NCI-H1417 (cell line): ENCODE data around the gene DPP6.

Experiments used
- DNase-seq, 3 experiments: peaks; one replicate each; lab custom pipeline; 2025; lab: John Stamatoyannopoulos, UW

The DPP6 gene

DNA sequence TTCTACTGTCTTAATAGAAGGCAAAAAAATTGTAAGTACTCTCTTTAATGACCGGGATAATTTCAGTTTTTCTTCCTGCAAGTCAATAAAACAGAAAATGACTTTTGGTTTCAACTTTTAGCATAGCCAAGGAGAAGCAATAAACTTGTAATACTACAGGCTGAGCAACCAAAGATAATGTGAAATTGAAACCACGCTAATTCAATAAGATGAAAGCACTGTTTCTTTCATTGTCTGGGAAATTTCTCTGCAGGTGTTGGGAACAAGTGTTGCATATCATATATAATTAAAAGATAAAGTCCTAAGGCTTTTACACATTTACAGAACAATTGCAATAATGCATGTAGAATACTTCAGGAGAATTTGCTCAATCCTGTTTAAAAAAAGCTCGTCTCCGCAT, 488.4 kb downstream of the DPP6 start:
- DNase-seq: no peak

DNA sequence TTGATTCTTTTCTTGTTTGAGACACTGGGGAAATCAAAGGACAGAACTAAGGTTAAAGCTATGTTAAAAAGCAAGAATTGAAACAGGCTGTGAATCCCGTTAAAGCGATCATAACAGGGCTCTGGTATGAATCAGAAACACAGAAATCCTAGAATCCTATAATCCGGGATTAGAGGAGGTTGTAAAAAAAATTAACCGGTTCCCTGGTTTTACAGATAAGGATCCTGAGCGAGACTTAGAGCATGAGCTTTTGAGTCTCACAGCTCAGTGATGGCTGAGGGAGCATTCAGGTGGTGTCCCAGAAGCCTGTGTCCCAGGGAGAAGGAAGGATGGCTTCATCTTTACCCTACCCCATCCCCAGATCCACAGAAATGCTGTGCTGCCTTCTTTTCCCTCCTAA, 489.4 kb downstream of the DPP6 start:
- DNase-seq: no peak

DNA sequence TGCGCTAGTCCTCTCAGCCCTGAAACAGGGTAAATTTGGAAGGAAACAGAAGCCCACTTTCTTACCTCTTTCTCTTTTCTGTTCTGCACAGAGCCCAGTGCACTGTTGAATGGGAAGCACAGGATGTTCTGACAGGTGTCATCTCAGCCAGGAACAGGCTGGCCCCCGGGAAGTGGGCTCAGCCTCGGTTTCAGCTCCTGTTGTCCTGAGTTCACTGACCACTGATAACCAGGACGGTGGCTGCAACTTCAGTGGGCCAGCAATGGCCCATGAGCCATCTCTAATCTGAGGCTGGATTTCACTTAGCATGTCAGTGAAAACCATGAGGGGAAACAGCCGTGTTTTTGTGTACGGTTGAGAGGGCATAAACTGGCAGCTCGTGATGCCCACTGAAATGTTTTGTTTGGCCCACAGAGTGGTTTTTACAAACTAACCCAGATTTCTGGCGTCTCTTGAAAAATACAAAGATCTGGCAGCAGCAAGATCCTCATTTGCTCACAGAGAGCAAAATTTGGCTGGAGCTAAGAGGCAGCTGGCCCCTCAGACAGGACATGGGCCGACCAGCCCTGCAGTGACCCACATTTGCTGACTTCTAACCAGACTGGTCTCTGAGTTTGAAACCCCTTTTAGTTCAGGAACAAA, 494.9 kb downstream of the DPP6 start:
- no peak for DNase-seq

DNA sequence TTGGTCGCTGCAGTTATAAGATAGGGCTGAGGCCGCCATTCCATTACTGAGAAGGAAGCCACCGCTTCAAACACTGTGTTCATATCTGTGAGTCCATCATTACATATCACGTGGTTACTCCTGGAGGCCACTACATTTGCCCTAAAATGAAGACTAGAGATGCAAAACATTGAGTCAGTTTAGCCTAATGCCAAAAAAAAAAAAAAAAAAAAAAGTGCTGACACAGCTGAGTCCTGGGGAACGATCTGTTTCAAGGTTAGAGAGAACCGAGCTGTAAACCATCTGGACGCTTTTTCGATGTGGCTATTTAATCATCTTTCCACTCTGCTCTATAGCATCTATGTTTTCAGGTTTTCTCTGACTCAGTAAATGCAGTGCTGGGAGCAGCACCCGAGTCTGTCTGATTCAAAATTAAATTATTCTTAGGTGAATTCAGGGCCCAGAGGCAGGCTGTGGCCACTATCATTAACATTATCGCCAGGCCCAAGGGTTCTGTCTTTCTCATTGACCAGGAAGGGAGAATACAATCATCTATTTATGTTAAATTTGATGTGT, 501.6 kb downstream of the DPP6 start:
- DNase-seq: no peak

DNA sequence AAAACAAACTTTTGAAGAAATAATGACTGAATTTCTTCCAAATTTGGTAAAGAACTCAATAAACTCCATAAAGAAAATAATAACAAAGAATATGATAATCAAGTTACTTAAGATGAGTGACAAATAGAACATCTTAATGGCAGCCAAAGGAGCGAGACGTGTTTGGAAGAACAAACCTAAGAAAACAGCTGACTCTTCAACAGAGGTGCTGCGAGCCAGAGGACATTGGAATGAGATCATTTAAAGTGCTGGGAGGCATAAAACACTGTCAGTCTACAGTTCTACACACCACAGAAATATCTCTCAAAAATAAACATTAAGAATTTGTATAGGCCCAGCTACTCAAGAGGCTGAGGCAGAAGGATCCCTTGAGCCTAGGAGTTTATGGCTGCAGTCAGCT, 507.3 kb downstream of the DPP6 start:
- no peak for DNase-seq

DNA sequence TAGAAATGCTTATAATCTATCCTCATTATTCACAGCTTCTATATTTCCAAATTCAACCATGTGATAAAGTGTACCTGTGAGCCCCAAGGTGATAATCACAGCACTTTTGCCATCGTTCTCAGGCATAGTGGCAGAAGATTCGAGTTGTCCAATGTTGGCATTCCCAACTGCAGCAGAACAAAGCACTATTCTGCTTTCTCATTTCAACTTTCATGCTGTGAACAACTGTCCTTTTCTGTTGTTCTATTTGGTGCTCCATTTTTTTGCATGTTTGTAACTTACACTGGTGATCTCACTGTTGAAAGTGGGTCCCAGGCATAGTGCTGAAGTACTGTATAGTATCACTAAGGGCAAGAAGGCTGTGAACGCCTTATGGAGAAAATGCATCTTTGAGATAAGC, 512.5 kb downstream of the DPP6 start:
- no peak for DNase-seq

DNA sequence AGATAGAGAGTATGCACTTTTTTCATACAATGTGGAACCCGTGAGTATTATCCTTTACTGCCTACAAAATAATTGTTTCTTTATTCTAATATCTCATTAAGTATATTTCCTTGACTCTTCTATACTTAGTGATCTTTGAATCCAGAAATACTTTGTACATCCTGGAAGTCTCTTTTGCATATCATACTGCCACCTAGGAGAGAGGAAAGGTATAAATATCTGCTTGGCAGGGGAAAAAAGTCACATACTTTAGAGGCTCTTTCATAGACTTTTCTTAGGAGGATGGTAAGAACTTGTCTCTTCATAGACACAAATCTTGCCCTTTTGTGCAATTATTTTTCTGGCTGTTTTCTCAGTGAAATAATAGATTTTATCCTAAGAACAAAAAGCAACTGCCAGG, 514.7 kb downstream of the DPP6 start:
- DNase-seq: no peak

DNA sequence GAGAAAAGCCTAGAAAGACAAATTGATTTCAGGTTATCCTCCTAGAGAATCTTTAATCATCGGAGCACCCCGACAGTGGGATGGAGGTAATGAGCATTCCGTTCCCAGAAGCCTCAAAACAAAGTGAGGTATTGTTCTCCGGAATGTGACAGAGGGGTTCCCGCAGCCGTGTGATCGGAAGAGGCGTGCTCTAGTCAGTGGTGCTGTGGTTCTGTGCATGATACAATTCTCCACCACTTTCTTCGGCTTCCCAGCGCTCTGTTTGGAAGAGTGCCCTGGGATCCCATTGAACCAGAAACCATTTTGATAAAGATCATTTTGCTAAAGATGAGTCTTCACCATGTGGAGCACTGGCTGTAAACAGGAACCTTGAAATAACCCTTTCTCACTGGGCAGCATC, 516.1 kb downstream of the DPP6 start:
- no peak for DNase-seq

DNA sequence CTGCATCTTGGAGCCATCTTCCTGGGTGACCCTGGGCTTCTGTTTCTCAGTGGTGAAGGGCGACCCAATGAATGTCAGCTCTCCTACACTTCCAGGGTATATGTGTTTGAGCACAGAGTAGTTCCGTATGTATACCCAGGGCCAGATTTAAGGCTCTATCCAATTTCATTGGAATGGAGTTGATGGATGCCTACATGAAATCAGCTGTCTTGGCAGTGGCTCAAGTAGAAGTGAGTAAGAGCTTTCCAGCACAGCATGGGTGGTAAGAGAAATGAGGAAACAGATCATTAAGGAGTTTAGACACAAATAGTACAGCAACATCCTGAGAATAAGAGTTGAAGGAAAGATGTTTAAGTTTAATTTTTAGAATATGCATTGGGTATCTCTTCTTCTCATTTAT, 517.7 kb downstream of the DPP6 start:
- DNase-seq: no peak

DNA sequence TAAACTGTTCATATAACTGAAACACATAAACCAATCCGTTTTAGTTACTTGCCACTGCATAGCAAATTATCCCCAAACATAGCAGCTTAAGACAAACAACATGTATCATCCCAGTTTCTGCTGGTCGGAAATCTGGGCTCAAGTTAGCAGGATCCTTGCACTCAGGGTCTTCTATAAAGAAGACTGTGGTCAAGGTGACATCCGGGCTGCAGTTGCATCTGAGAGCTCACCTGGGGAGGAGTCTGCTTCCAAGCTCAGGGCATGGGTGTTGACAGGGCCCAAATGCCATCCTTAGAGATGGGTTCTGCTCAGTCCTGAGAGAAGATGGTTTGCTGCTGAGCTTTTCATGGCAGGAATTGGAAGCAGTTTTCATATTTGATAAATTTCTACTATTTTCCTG, 519.6 kb downstream of the DPP6 start:
- no peak for DNase-seq

DNA sequence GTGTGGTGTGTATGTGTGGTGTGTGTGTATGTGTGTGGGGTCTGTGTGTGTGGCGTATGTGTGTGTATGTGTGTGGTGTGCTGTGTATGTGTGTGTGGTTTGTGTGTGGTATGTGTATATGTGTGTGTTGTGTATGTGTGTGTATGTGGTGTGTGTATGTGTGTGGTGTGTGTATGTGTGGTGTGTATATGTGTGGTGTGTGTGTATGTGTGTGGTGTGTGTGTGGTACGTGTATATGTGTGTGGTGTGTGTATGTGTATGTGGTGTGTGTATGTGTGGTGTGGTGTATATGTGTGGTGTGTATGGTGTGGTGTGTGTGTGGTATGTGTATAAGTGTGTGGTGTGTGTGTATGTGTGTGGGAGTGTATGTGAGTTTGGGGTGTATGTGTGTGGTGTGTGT, 522.0 kb downstream of the DPP6 start:
- no peak for DNase-seq

DNA sequence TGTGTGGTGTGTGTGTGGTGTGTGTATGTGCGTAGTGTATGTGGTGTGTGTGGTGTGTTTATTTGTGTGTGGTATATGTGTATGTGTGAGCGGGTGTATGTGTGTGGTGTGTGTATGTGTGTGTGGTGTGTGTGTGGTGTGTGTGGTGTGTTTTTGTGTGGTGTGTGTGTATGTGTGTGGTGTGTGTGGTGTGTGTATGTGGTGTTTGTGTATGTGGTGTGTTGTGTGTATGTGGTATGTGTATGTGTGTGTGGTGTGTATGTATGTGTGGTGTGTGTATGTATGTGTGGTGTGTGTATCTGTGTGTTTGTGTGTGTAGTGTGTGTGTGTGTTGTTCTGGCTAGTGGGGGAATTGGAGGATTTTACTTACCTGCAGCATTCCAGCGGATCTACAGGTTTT, 523.3 kb downstream of the DPP6 start:
- no peak for DNase-seq

DNA sequence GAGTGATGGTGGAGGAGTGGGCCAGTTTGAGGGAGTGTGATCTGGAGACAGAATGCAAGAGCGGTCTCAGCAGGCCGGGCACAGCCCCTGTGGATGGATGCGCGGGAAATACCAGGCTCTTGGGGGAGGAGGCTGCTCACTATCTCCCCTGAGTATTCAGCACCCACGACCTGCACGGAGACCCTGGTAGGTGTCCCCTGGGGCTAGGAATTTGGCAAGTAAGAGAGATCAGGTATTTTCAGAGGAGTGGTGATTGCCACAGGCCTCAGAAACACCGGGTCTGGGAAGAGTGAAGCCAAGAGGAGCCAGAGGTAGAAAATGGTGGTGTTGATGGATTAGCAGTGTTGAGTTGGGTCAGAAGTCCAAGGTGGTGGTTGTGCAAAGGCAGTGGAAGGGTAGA, 524.4 kb downstream of the DPP6 start:
- no peak for DNase-seq

DNA sequence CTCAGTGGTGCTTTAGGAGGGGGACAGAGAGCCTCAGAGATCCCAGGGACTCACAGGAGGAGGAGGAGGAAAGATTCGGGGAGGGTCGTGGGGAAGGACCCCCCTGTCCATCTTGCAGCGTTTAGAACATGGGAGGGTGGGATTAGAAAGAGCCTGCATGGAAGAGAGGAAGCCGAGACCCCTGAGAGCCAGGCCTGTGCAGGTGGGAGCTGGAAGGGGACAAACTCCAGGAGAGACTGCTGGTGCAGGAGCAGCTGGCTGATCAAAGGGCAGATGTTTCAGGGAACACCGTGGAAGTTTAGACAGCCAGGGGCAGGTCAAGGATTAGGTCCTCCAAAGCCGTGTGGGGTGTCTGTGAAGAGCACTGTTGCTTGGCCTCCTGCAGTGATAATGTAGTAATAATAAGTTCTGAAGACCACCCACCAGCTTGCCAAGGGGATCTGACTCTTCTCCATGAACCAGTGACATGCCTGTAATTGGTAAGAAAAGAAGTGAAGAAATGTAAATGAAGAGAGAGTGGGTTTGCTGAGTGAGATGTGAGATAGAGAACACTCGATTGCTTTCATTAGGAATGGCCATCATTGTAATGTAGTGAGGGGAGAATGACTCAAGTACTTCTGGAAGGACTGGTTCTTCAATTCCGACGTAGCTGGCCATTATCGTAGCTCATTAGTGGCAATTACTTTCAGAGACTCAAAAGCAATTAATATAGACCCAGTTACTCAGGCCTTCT, 525.1 kb downstream of the DPP6 start:
- peak in 1 of 3 experiments; percentile 18 for DNase-seq

DNA sequence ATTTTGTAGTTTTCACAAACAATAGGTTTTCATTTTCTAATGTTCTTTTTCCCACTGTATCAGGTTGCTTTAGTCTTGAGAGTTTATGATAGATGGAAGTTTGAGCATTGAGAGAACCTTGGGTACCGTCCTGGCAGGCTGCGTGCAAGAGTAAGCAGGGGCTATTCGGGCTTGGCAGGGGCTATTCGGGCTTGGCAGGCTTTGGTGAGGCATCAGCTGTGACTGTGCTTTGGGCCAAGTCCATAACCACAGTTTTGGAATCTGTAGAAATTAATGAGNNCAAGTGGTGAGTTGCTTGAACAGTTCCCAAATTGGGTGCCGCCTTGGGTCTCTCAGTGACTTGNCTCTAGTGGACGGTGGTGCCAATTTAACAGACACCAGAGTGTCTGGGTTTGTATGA, 526.1 kb downstream of the DPP6 start:
- no peak for DNase-seq

DNA sequence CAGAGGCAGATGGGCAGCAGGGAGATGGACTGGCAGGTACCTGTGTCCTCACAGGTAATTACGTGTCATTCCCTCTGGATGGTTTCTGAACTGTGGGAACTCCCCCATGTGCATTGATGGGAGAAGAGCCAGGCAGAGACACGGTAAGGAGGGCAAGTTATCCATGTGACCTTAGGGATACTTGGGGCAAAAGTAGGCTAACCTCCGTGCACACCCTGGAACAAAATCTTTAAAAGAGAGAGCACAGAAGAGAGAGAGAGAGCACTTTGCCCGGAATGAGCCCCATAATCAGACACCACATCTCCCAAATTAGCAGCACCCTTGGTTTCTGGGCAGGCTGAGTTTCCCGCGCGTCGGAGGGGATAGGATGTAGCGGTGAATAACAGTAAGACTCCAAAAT, 527.5 kb downstream of the DPP6 start:
- DNase-seq: no peak

DNA sequence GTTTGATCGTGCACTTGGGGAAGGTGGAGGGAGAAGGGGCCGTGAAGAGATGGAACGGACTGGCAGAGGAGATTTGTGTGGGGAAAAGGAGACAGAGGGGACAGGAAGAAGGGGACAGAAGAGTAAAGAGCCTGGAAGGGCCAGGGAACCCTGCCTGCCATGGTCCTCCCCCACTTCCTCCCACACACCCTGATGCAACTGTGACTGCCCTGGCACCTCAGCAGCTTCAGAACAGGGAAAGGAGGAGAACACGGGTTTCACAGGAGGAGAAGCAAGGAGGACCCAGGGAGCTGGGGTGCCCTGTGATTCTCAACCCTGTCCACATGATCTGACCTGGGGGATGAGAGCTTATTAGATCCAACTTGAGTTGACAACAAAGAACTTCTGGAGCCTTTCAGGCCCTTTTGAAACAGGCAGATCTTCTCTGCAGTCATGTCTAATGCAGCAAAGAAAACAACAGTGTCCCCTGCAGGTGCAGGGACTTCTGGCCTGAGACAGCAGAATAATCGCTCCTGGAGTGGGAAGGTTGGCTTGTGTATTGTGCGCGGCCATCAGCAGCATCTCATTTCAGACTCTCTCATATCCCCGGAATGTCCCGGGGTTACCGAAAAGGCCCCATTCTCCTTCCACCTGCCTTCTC, 529.2 kb downstream of the DPP6 start:
- no peak for DNase-seq

DNA sequence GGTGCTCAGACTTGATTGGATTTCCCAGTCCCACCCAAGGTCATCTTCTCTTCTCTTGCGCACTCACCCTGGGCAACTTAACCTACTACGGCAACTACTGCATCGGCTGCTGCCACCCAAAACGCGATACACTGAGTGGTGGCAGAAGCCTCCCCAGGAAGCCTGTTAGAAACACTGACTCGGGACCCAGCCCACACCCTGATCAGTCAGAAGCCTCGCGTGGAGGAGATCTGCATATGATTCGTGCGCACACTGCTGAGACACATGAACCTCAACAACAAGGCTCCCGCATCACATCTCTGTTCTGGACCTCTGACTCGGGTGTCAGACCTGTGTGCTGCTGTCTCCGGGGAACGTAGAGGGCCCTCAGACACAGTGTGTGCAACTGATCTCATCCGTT, 531.3 kb downstream of the DPP6 start:
- no peak for DNase-seq

DNA sequence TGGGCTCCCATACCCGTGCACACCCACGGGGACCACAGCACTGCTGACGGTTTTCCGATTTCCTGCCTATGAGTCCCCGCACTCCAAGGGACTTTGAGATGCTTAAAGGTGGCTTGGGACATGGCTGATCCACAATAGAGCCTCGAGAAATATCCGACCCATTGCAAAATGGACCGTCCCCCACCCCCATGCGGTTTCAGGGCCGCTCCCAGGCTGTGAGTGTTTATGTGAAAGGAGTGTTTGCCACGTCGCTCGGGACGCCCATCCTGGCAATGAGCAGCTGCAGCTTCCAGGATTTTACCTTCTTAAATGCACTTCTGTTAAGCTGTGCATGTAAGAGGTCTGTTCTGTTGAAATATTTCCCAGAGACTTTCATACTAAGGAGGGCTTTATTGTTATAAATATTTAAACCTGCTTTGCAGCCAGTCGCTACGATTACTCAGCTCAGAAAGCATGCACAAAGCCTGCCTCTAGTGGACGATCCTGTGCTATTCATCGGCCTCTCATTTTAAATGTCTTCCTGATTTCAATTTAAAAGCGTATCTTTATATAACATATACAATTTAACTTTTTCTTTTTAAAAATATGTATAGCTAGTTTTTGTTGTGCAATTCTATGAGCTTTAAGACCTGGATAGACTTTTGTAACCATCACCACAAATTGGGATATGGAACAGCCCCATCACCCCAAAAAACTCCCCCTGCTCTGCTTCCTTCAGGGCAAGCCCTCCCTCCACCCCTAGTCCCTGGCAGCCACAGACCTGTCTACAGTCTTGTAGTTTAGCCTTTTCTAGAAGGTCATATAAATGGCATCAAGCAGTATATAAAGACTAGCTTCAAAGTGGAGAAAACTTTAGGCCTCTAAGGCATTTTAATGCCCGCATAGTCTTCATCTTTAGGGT, 532.4 kb downstream of the DPP6 start:
- no peak for DNase-seq

DNA sequence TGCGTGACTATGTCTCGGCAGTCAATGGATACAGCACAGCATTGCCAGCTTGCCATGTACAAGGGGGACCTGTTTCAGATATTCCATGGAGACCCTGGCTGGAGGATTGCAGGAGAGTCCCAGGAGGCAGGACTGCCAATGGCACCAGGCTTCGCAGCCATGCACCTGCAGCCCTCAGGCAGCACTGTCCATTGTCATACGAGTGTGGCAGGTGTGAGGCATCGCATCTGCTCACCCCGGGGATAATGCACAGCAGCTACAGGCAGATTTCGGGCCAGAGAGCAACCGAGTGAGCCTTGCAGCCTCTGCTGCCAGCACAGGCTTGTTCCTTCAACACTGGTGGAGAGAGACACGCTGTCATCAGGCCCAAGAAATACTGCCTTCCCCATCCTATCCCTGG, 535.6 kb downstream of the DPP6 start:
- DNase-seq: peak in 1 of 3 experiments; percentile 14

DNA sequence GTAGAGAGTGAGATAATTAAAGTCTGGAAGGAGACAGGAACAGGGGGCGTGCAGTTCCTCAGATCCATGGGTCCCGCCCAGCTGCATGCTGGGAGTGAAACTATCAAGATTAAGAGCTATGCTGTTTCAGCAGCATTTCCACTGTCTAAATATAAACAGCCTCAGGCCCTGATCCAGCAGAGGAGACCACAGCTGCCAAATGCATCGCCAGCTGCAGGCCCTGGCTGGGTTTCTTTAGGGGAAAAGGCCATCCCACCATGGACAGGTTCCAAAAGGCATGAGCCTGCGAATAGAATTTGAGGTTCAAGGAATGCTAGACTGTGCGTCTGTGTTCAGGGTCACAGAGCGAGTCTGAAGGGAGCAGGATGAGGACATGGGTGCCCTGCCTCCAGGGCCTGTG, 539.3 kb downstream of the DPP6 start:
- DNase-seq: no peak

DNA sequence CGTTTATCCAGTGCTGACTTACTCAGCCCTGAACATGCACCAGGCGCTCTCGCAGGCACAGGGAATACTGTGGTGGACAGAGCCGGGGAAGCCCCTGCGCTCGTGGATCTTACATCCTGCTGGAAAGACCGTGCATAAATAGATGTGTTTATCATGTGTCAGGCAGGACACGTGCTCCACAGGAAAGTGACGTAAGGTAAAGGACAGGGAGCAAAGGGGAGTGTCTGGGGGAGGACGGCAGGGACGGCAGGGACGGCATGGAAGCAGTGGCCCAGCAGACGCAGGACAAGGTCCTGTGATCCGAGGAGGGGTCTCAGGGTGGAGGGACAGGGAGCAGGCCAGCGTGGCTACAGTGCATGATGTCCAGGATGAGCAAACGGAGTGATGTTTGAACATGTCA, 540.2 kb downstream of the DPP6 start:
- no peak for DNase-seq
